Kidney epithelial cell (primary cell): ENCODE data around the gene NUAK1. TPM values are rescaled to one million over a fixed set of nuclear protein-coding genes. Genes with fewer than 3 reads are reported as not detected.

Experiments used
- DNase-seq: peaks from one replicate; pipeline ENCODE4 v3.0.0-alpha.2; 2010; ENCODE audit warnings: low read depth
- H3K27me3 ChIP-seq: 2 replicates; pipeline ENCODE4 v1.6.0; 2011; ENCODE audit warnings: low read length; ENCODE audit not compliant: control insufficient read depth, insufficient read depth
- H3K36me3 ChIP-seq: 2 replicates; pipeline ENCODE4 v1.5.1; 2011; ENCODE audit warnings: low read length; ENCODE audit not compliant: control insufficient read depth, insufficient read depth
- H3K4me3 ChIP-seq: 2 replicates; pipeline ENCODE4 v1.5.1; 2011; ENCODE audit warnings: low read depth, mild to moderate bottlenecking, control low read depth, low read length
- CTCF ChIP-seq: IDR thresholded peaks from 2 replicates; pipeline ENCODE4 v1.5.1; 2011; ENCODE audit warnings: mild to moderate bottlenecking, moderate library complexity, low read length, control low read depth, inconsistent platforms; ENCODE audit not compliant: insufficient read depth, poor library complexity, severe bottlenecking
- total RNA-seq: library from RNA; depleted of rRNA; stranded (reverse); fragments of >200 nt; gene quantifications from 2 replicates; pipeline ENCODE4 v1.2.3, GENCODE V29; 2015

NUAK1 gene
- total RNA-seq, 1 donor from 2014 or later: 38.2 TPM

GRCh38 chr12:106049105-106049504, 89.6 kb downstream of the NUAK1 start:
- DNase-seq: no peak
- no peak overlapping the region for H3K4me3 ChIP-seq
- H3K27me3 ChIP-seq: no peaks in the 10 kb centered on the region
- H3K36me3 ChIP-seq: no peaks in the 10 kb centered on the region
- no peak for TF ChIP-seq CTCF

GRCh38 chr12:106048676-106049075, 90.1 kb downstream of the NUAK1 start:
- Histone ChIP-seq H3K27me3 (no peaks in the 10 kb centered on the region), H3K4me3 (no peak overlapping the region), H3K36me3 (no peaks in the 10 kb centered on the region)
- DNase-seq: no peak
- no peak for TF ChIP-seq CTCF

- Histone ChIP-seq H3K27me3 (no peaks in the 10 kb centered on the region), H3K36me3 (no peaks in the 10 kb centered on the region), H3K4me3 (no peak overlapping the region)
- no peak for DNase-seq
- TF ChIP-seq CTCF: no peak
These were observed 90.7 kb downstream of the NUAK1 start for GRCh38 chr12:106048016-106048415.

GRCh38 chr12:106046947-106047346, 91.8 kb downstream of the NUAK1 start:
- Histone ChIP-seq H3K27me3 (no peaks in the 10 kb centered on the region), H3K36me3 (no peaks in the 10 kb centered on the region), H3K4me3 (no peak overlapping the region)
- DNase-seq: no peak
- TF ChIP-seq CTCF: no peak

DNA sequence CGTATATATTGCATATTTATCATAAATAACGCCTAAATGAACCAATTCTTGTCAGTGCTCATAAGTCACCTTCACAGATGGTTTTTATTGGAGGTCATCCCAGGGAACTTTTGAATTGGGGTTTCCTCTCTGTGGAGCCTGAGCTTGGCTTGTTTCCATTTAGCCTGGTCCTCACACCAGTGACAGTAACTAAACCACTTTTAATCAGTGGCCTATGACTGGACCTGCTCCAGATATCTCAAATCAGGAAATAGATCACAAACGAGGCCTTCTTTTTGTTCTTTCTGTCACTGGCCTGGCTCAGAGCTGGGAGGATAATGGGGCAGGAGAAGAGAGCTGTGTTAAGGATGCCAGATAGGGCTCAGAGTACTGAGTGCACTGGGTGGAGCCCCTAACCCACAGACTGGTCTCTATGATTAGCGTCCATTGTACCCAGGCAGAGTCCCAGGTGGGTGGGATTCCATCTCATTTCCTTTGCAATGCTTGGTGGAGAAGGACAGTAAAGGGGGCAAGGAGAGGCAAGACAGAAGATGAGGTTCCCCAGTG, 92.4 kb downstream of the NUAK1 start:
- no peak for TF ChIP-seq CTCF
- DNase-seq: no peak
- H3K27me3 ChIP-seq: no peaks in the 10 kb centered on the region
- H3K4me3 ChIP-seq: no peak overlapping the region
- no peaks in the 10 kb centered on the region for H3K36me3 ChIP-seq

- H3K36me3 ChIP-seq: no peaks in the 10 kb centered on the region
- H3K27me3 ChIP-seq: no peaks in the 10 kb centered on the region
- no peak for DNase-seq
- no peak overlapping the region for H3K4me3 ChIP-seq
- no peak for TF ChIP-seq CTCF
These were observed 93.5 kb downstream of the NUAK1 start for GRCh38 chr12:106045251-106045674.
